ENCODE results near the gene LAPTM5.
"Not testable (repeated sequence)": the region's sequence is repeated elsewhere in the genome, so short reads cannot be mapped to it uniquely, and the experiment has no call there.

DNA sequence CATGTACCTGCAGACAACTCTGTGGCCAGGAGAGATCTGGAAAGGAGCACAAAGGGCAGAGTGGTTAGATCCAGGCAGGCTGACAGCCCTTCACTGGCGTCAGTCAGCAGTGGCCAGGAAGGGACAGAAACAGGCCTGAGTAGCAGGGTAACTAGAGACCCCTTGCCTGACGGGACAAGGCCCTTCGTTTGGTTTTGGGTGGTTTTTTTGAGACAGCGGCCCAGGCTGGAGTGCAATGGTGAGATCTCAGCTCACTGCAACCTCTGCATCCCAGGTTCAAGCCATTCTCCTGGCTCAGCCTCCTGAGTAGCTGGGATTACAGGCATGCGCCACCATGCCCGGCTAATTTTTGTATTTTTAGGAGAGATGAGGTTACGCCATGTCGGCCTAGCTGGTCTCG, 69.1 kb downstream of the LAPTM5 start:
- TF ChIP-seq CTCF (IDR thresholded peaks at IDR 0.05 in 8 of 11, conservative IDR thresholded peaks at IDR 0.05 in 3 of 11); POLR2AphosphoS5 (IDR thresholded peaks at IDR 0.05): not testable (repeated sequence)

All from spleen (tissue), 7 donors.